ENCODE measurements around the gene CST2.

GRCh38 chr20:23832775-23833513 lies 6.4 kb upstream of the CST2 start:
- TF ChIP-seq CTCF (IDR thresholded peaks at IDR 0.05) (no peak), POLR2AphosphoS2 (conservative IDR thresholded peaks at IDR 0.05; ENCODE audit: low read length) (no peak), ZNF302 (CRISPR knock-in tag; IDR thresholded peaks at IDR 0.05) (no peak), MAX (IDR thresholded peaks at IDR 0.05) (no peak), CEBPB (IDR thresholded peaks at IDR 0.05) (no peak), BHLHE40 (IDR thresholded peaks at IDR 0.05; ENCODE audit: low read depth, low read length) (no peak), RNF2 (IDR thresholded peaks at IDR 0.05; ENCODE audit: borderline replicate concordance, low read depth) (no peak), USF2 (IDR thresholded peaks at IDR 0.05) (no peak), HOXB5 (CRISPR knock-in tag; IDR thresholded peaks at IDR 0.05) (no peak), REST (IDR thresholded peaks at IDR 0.05) (no peak)

Measured in A549 (cell line).